B cell (primary cell): Measurements from ENCODE around the gene SART3. TPM values are rescaled to one million over a fixed set of nuclear protein-coding genes. Genes with fewer than 3 reads are reported as not detected.

Experiments
- ATAC-seq: fragments of 200-7000 bp; cut with Tn5 transposase; one replicate; pipeline ENCODE4 v1.10.0; 2021; ENCODE audit warnings: low read depth, mild to moderate bottlenecking, moderate number of reproducible peaks, moderate library complexity
- CTCF ChIA-PET: fragments of 350-600 bp; sonication (Branson Sonifier 250); formaldehyde crosslinking; loops from one replicate; lab custom pipeline; 2021; ENCODE audit warnings: antibody characterized with exemption, inconsistent platforms; lab: Charles Lee
- POLR2A ChIA-PET: fragments of 350-600 bp; sonication (Branson Sonifier 250); formaldehyde crosslinking; loops from one replicate; lab custom pipeline; 2021; ENCODE audit warnings: antibody characterized with exemption; lab: Charles Lee
- DNase-seq: peaks from one replicate; pipeline ENCODE4 v3.0.0; 2013
- H2AFZ ChIP-seq: 2 replicates; pipeline ENCODE4 v1.6.1; 2012; ENCODE audit warnings: mild to moderate bottlenecking, low read depth, low read length; ENCODE audit not compliant: insufficient read depth, poor library complexity, severe bottlenecking
- H3K27ac ChIP-seq, 2 donors: 1 replicate in 1 of 2; 2 replicates in 1 of 2; pipeline ENCODE4 v1.5.1; 2012 to 2013; ENCODE audit warnings: low read length in 2 of 2, mild to moderate bottlenecking in 2 of 2, moderate library complexity in 1 of 2
- H3K27me3 ChIP-seq, 4 experiments: fragments of 200-600 bp in 1 of 4; sonication (generic) in 1 of 4; replicated peaks in 1 of 4; 1 replicate in 2 of 4; 2 replicates in 2 of 4; pipeline versions ENCODE4 v1.6.1 to v1.7.0; 2013 to 2016; ENCODE audit warnings: low read length in 3 of 4, mild to moderate bottlenecking in 2 of 4, mixed read lengths in 1 of 4, moderate library complexity in 1 of 4; ENCODE audit not compliant: insufficient read depth in 4 of 4, control insufficient read depth in 3 of 4; ENCODE audit errors: control extremely low read depth in 1 of 4
- H3K36me3 ChIP-seq, 2 experiments: replicated peaks in 1 of 2; 1 replicate in 1 of 2; 2 replicates in 1 of 2; pipeline versions ENCODE4 v1.6.1 to v1.7.1; 2013; ENCODE audit warnings: low read length in 1 of 2; ENCODE audit not compliant: insufficient read depth in 2 of 2, control insufficient read depth in 1 of 2; ENCODE audit errors: control extremely low read depth in 1 of 2, extremely low read depth in 1 of 2
- H3K4me1 ChIP-seq, 2 donors: fragments of 200-600 bp in 1 of 2; sonication (generic) in 1 of 2; 1 replicate in 1 of 2; 2 replicates in 1 of 2; pipeline versions ENCODE4 v1.5.1 to v1.6.1; 2013 to 2017; ENCODE audit warnings: low read length in 2 of 2; ENCODE audit not compliant: control insufficient read depth in 2 of 2, insufficient read depth in 2 of 2
- H3K4me2 ChIP-seq: replicated peaks from 2 replicates; pipeline ENCODE3; 2012; ENCODE audit warnings: mild to moderate bottlenecking, low read depth, low read length; ENCODE audit not compliant: poor library complexity, severe bottlenecking
- H3K4me3 ChIP-seq, 5 experiments: fragments of 200-600 bp in 1 of 5; sonication (generic) in 1 of 5; 1 replicate in 3 of 5; 2 replicates in 2 of 5; pipeline versions ENCODE4 v1.5.1 to v1.7.0; 2011 to 2016; ENCODE audit warnings: low read length in 4 of 5, mild to moderate bottlenecking in 4 of 5, low read depth in 2 of 5, control low read depth in 1 of 5, moderate library complexity in 1 of 5; ENCODE audit not compliant: insufficient read depth in 1 of 5; ENCODE audit errors: control extremely low read depth in 1 of 5, extremely low read depth in 1 of 5
- H3K79me2 ChIP-seq: fragments of 200-600 bp; sonication (generic); one replicate; pipeline ENCODE4 v1.6.0; 2016; ENCODE audit warnings: low read length; ENCODE audit not compliant: control insufficient read depth, insufficient read depth
- H3K9ac ChIP-seq: fragments of 200-600 bp; sonication (generic); 2 replicates; pipeline ENCODE4 v1.6.1; 2017; ENCODE audit warnings: mild to moderate bottlenecking, low read length, moderate library complexity
- H3K9me3 ChIP-seq, 3 donors: one replicate each; pipeline versions ENCODE4 v1.6.1 to v1.7.1; 2013; ENCODE audit warnings: low read length in 2 of 3; ENCODE audit not compliant: control insufficient read depth in 2 of 3, insufficient read depth in 1 of 3; ENCODE audit errors: control extremely low read depth in 1 of 3
- H4K20me1 ChIP-seq: 2 replicates; pipeline ENCODE4 v1.6.0; 2012; ENCODE audit warnings: mild to moderate bottlenecking, low read length; ENCODE audit not compliant: insufficient read depth, control insufficient read depth, poor library complexity, severe bottlenecking
- H3K27ac Mint-ChIP-seq: one replicate; pipeline ENCODE4 v1.8.0; 2021; ENCODE audit warnings: mixed read lengths
- H3K27me3 Mint-ChIP-seq: one replicate; pipeline ENCODE4 v1.8.0; 2021; ENCODE audit warnings: mixed read lengths
- H3K4me1 Mint-ChIP-seq: one replicate; pipeline ENCODE4 v1.8.0; 2021; ENCODE audit warnings: mixed read lengths
- H3K4me3 Mint-ChIP-seq: one replicate; pipeline ENCODE4 v1.8.0; 2021; ENCODE audit warnings: mixed read lengths
- H3K9me3 Mint-ChIP-seq: one replicate; pipeline ENCODE4 v1.8.0; 2022; ENCODE audit warnings: mixed read lengths; ENCODE audit not compliant: insufficient read depth
- CTCF ChIP-seq: fragments of 200-600 bp; IDR thresholded peaks from one replicate; pipeline ENCODE4 v1.8.0; 2022; ENCODE audit warnings: antibody characterized with exemption, mild to moderate bottlenecking
- EZH2 ChIP-seq: IDR thresholded peaks from 2 replicates; pipeline ENCODE4 v1.6.1; 2012; ENCODE audit warnings: borderline replicate concordance, low read depth, mild to moderate bottlenecking, moderate library complexity, low read length; ENCODE audit not compliant: insufficient read depth, poor library complexity, severe bottlenecking
- WGBS: methylation state at CpG from one replicate; pipeline ENCODE4 v1.1.5; 2013; ENCODE audit warnings: missing lambda C conversion rate; ENCODE audit not compliant: insufficient coverage; 5-methylcytosine and 5-hydroxymethylcytosine counted together
- intact Hi-C: fragments of 100-400 bp; cut with micrococcal nuclease; formaldehyde crosslinking; loops from one replicate; pipeline ENCODE4 v1.10.0; 2022
- polyA plus RNA-seq: library from polyadenylated mRNA; depleted of rRNA; stranded (reverse); fragments of >200 nt; gene quantifications from 2 replicates; pipeline ENCODE4 v1.2.3, GENCODE V29; 2012
- total RNA-seq, 2 donors: library from RNA; stranded (reverse); fragments of 120-200 nt in 1 of 2; gene quantifications; 1 replicate in 1 of 2; 2 replicates in 1 of 2; pipeline versions ENCODE4 v1.2.3 to v1.2.4, GENCODE V29; 2013 to 2022

The SART3 gene
- total and polyA plus RNA-seq, 2 donors (not counting 1 experiment from before 2014, with no cell fraction given), result 24.1 to 131 TPM

GRCh38 chr12:108597559-108598471 lies 36.8 kb upstream of the SART3 start, which contains the start of gene TMEM119:
TMEM119 (minus strand) TSS chr12:108598084; CDS start chr12:108592383, 5,701 bp downstream.
- 72% methylated on average over 15 of the region's 27 CpGs for WGBS
- Mint-ChIP-seq H3K9me3 (no peaks in the 10 kb centered on the region), H3K27me3 (no peaks in the 10 kb centered on the region), H3K4me3 (no peak within 1 kb of the TSS), H3K4me1 (no peaks in the 10 kb centered on the region), H3K27ac (no peak within 1 kb of the TSS)
- Histone ChIP-seq H3K36me3 (no peaks in the 10 kb centered on the region), H3K4me3 (no peak within 1 kb of the TSS), H3K9me3 (no peaks in the 10 kb centered on the region), H3K27me3 (no peaks in the 10 kb centered on the region), H4K20me1 (no peaks in the 10 kb centered on the region), H3K27ac (no peak within 1 kb of the TSS), H3K79me2 (no peaks in the 10 kb centered on the region), H3K4me1 (no peaks in the 10 kb centered on the region), H3K9ac (no peak within 1 kb of the TSS), H3K4me2 (no peak within 1 kb of the TSS), H2AFZ (no peak within 1 kb of the TSS)
- ChIA-PET POLR2A (interaction anchor here (0.6 to 0.7 kb wide), 2 partner anchors 9 to 42 kb away, joined by 4 to 6 read pairs; no protein-coding TSS in a partner anchor), CTCF (interaction anchor here (1.5 kb wide), 1 partner anchor 20 kb away, joined by 5 read pairs; no protein-coding TSS in a partner anchor)
- TF ChIP-seq CTCF (no peak), EZH2 (no peak)
- DNase-seq (no peak), ATAC-seq (no peak)
- intact Hi-C loops, result no loop called here
